ENCODE data around the gene PCDHGA10. TPM values are rescaled to one million over a fixed set of nuclear protein-coding genes. Genes with fewer than 3 reads are reported as not detected.
A peak's percentile ranks its signal among the peaks of the same experiment; 100 is the strongest.
"Not testable (repeated sequence)": the region's sequence is repeated elsewhere in the genome, so short reads cannot be mapped to it uniquely, and the experiment has no call there.

The PCDHGA10 gene
- total RNA-seq, 2 experiments from 2014 or later, result 0.08 TPM; not detected in 1

- Mint-ChIP-seq H3K36me3 (ENCODE audit: low read depth) (peaks cover 64% of the 10 kb centered on the region), H3K27ac (peak within 1 kb of the TSS; percentile 41), H3K4me3 (peak within 1 kb of the TSS; percentile 48), H3K4me1 (ENCODE audit: low read depth) (peaks cover 27% of the 10 kb centered on the region), H3K9me3 (peaks cover 26% of the 10 kb centered on the region), H3K27me3 (peaks cover 91% of the 10 kb centered on the region)
- Histone ChIP-seq H3K4me3 (ENCODE audit: low read length) (peak within 1 kb of the TSS; percentile 21), H3K4me1 (ENCODE audit: insufficient read depth, low read length) (peaks cover 22% of the 10 kb centered on the region), H3K9me3 (ENCODE audit: control insufficient read depth in 1 of 2, insufficient read depth in 1 of 2, low read length in 2 of 2) (peaks cover 52 to 65% of the 10 kb centered on the region in 2 experiments), H3K27me3 (ENCODE audit: control insufficient read depth in 1 of 2, insufficient read depth in 2 of 2, low read length in 2 of 2) (peaks cover 69 to 95% of the 10 kb centered on the region in 2 experiments)
- intact Hi-C loops (cut with DNase I, micrococcal nuclease), result loop anchor here in 1 of 2 experiments (5.0 to 10.0 kb wide), 3 partner anchors 35 to 93 kb away; partner anchors contain the start of genes PCDHGA5, PCDHGA7 and TAF7
- POLR2A ChIA-PET; H3K27ac ChIP-seq (ENCODE audit: low read depth in 1 of 2, low read length in 2 of 2); H3K36me3 ChIP-seq (ENCODE audit: insufficient read depth, low read length): not testable (repeated sequence)
- ATAC-seq (ENCODE audit: poor library complexity), result peak; percentile 44
- peak; percentile 12 for TF ChIP-seq CTCF (IDR thresholded peaks at IDR 0.05)
- DNase-seq, result peak in 6 of 14 experiments; percentile 17 to 67 (median 48)
- CTCF ChIA-PET, result interaction anchor here (0.8 to 1.9 kb wide), 4 partner anchors 10 to 140 kb away, joined by 3 to 5 read pairs (median 4); partner anchors contain the start of gene PCDHGB6
Observed at GRCh38 chr5:141417494-141418172, 4.8 kb downstream of the PCDHGA10 start, which contains the start of gene PCDHGB7. Gene PCDHGB7, plus strand, starts transcription at chr5:141417677. Its CDS starts 183 bp downstream, at chr5:141417860.

- H3K36me3 Mint-ChIP-seq (ENCODE audit: low read depth), result peaks cover 54% of the 10 kb centered on the region
- no peak for DNase-seq
- Histone ChIP-seq H3K4me3 (ENCODE audit: low read length) (no peak overlapping the region), H3K4me1 (ENCODE audit: insufficient read depth, low read length) (peaks cover 11% of the 10 kb centered on the region), H3K27me3 (ENCODE audit: control insufficient read depth in 1 of 2, insufficient read depth in 2 of 2, low read length in 2 of 2) (peaks cover 60 to 90% of the 10 kb centered on the region in 2 experiments), H3K27ac (ENCODE audit: low read depth in 1 of 2, low read length in 2 of 2) (no peak overlapping the region), H3K9me3 (ENCODE audit: control insufficient read depth in 1 of 2, insufficient read depth in 1 of 2, low read length in 2 of 2) (peaks cover 53 to 61% of the 10 kb centered on the region in 2 experiments), H3K36me3 (ENCODE audit: insufficient read depth, low read length) (no peaks in the 10 kb centered on the region)
- POLR2A ChIA-PET, result no interaction called here
- no peak overlapping the region for H3K4me3 Mint-ChIP-seq
- peaks cover 89% of the 10 kb centered on the region for H3K27me3 Mint-ChIP-seq
- intact Hi-C loops (cut with DNase I, micrococcal nuclease), result loop anchor here in 1 of 2 experiments (5.0 to 10.0 kb wide), 3 partner anchors 37 to 94 kb away; partner anchors contain the start of genes PCDHGA5, PCDHGA7 and TAF7
- H3K9me3 Mint-ChIP-seq, result peaks cover 31% of the 10 kb centered on the region
- CTCF ChIA-PET, result interaction anchor here (2.4 kb wide), 1 partner anchor 145 kb away, joined by 7 read pairs; no protein-coding TSS in a partner anchor
- ATAC-seq (ENCODE audit: poor library complexity), result no peak
- H3K27ac Mint-ChIP-seq, result peak overlapping the region; percentile 41
- H3K4me1 Mint-ChIP-seq (ENCODE audit: low read depth), result peaks cover 10% of the 10 kb centered on the region
- TF ChIP-seq CTCF (IDR thresholded peaks at IDR 0.05), result no peak
Observed at GRCh38 chr5:141419074-141419880, 6.5 kb downstream of the PCDHGA10 start.

GRCh38 chr5:141420855-141421488 lies 8.2 kb downstream of the PCDHGA10 start, which contains the start of gene PCDHGA11:
Gene PCDHGA11, plus strand, starts transcription at chr5:141421051. Its CDS starts 177 bp downstream, at chr5:141421228.
- Mint-ChIP-seq H3K27me3 (peaks cover 89% of the 10 kb centered on the region), H3K4me3 (peak within 1 kb of the TSS; percentile 79), H3K9me3 (peaks cover 27% of the 10 kb centered on the region), H3K27ac (no peak within 1 kb of the TSS), H3K4me1 (ENCODE audit: low read depth) (peaks cover 6% of the 10 kb centered on the region), H3K36me3 (ENCODE audit: low read depth) (peaks cover 48% of the 10 kb centered on the region)
- ChIA-PET POLR2A (interaction anchor here (0.9 kb wide), 1 partner anchor 92 kb away, joined by 3 read pairs; no protein-coding TSS in a partner anchor), CTCF (interaction anchor here (0.6 to 2.4 kb wide), 7 partner anchors 9 to 143 kb away, joined by 3 to 9 read pairs (median 5); partner anchors contain the start of genes PCDHGA10, PCDHGA5 and PCDHGB6)
- intact Hi-C loops (cut with DNase I, micrococcal nuclease), result no loop called here
- H3K36me3 ChIP-seq (ENCODE audit: insufficient read depth, low read length), result no peaks in the 10 kb centered on the region
- ATAC-seq (ENCODE audit: poor library complexity) (no peak), DNase-seq (peak in 4 of 14 experiments; percentile 44 to 59 (median 48))
- H3K27me3 ChIP-seq (ENCODE audit: control insufficient read depth in 1 of 2, insufficient read depth in 2 of 2, low read length in 2 of 2), result peaks cover 57 to 92% of the 10 kb centered on the region in 2 experiments
- H3K4me1 ChIP-seq (ENCODE audit: insufficient read depth, low read length), result peaks cover 11% of the 10 kb centered on the region
- no peak within 1 kb of the TSS for H3K27ac ChIP-seq (ENCODE audit: low read depth in 1 of 2, low read length in 2 of 2)
- peaks cover 51 to 59% of the 10 kb centered on the region in 2 experiments for H3K9me3 ChIP-seq (ENCODE audit: control insufficient read depth in 1 of 2, insufficient read depth in 1 of 2, low read length in 2 of 2)
- peak within 1 kb of the TSS; percentile 11 for H3K4me3 ChIP-seq (ENCODE audit: low read length)
- TF ChIP-seq CTCF (IDR thresholded peaks at IDR 0.05), result no peak
